K562 (cell line): Measurements from ENCODE around the gene TENT5A. TPM values are rescaled to one million over a fixed set of nuclear protein-coding genes. Genes with fewer than 3 reads are reported as not detected.

Source experiments
- ATAC-seq: fragments of 200-7000 bp; cut with Tn5 transposase; 3 replicates; pipeline ENCODE4 v1.9.1; 2020; ENCODE audit warnings: moderate library complexity
- BruUV-seq: library from RNA; stranded (reverse); fragments of 400-500 nt; replicated peaks from 2 replicates; lab custom pipeline; 2021; lab: Mats Ljungman, UMichigan
- CTCF ChIA-PET: fragments of 300-600 bp; formaldehyde crosslinking; extraction: SDS; loops from one replicate; lab custom pipeline; 2021; ENCODE audit warnings: low intra/inter-chr PET ratio; lab: Yijun Ruan, JAX
- POLR2A ChIA-PET: fragments of 300-600, 350-650 bp; sonication (Branson Sonifier 250); formaldehyde crosslinking; extraction: SDS; loops from one replicate; lab custom pipeline; 2021; ENCODE audit warnings: antibody characterized with exemption, inconsistent platforms; lab: Yijun Ruan, JAX
- DNase-seq, 4 experiments: peaks; one replicate each; pipeline versions ENCODE4 v3.0.0 to v3.0.0-alpha.2; 2011 to 2018; ENCODE audit warnings: low spot score in 3 of 4, mixed read lengths in 3 of 4; ENCODE audit errors: extremely low read depth in 1 of 4
- FAIRE-seq: peaks from 2 replicates; lab custom pipeline; 2011; peaks lifted over from hg19 to GRCh38; lab: Jason Lieb, UNC
- H2AFZ ChIP-seq: 2 replicates; pipeline ENCODE4 v1.6.0; 2011; ENCODE audit warnings: low read depth, low read length, control low read depth, inconsistent platforms
- H3K27ac ChIP-seq: fragments of 200-600 bp; 3 replicates; pipeline ENCODE4 v1.8.0; 2011; ENCODE audit warnings: low read depth, mild to moderate bottlenecking, control low read depth, inconsistent platforms, low read length, moderate library complexity, mixed read lengths; ENCODE audit errors: extremely low read depth
- H3K27me3 ChIP-seq, 2 experiments: fragments of 300-600 bp in 1 of 2; 2 replicates in 1 of 2; 3 replicates in 1 of 2; pipeline versions ENCODE4 v1.6.0 to v1.8.0; 2011; ENCODE audit warnings: inconsistent platforms in 2 of 2, low read length in 2 of 2, mild to moderate bottlenecking in 1 of 2, mixed read lengths in 1 of 2, moderate library complexity in 1 of 2; ENCODE audit not compliant: control insufficient read depth in 2 of 2, insufficient read depth in 2 of 2
- H3K36me3 ChIP-seq: fragments of 300-600 bp; 3 replicates; pipeline ENCODE4 v1.8.0; 2011; ENCODE audit warnings: mild to moderate bottlenecking, low read length, inconsistent platforms; ENCODE audit not compliant: control insufficient read depth, insufficient read depth
- H3K4me1 ChIP-seq, 2 experiments: fragments of 200-600 bp in 1 of 2; replicated peaks in 1 of 2; 2 replicates in 1 of 2; 3 replicates in 1 of 2; pipeline versions ENCODE4 v1.5.1 to v1.8.0; 2011; ENCODE audit warnings: inconsistent platforms in 2 of 2, low read length in 2 of 2, mild to moderate bottlenecking in 1 of 2, mixed read lengths in 1 of 2, moderate library complexity in 1 of 2; ENCODE audit not compliant: control insufficient read depth in 2 of 2, insufficient read depth in 2 of 2
- H3K4me2 ChIP-seq: 2 replicates; pipeline ENCODE4 v1.6.1; 2011; ENCODE audit warnings: low read length, control low read depth, inconsistent platforms, mixed read lengths; ENCODE audit not compliant: insufficient read depth
- H3K4me3 ChIP-seq: fragments of 200-600 bp; sonication (generic), shearing (Covaris generic); 2 replicates; pipeline ENCODE4 v1.5.1; 2016; ENCODE audit warnings: control low read depth, inconsistent platforms
- H3K79me2 ChIP-seq: fragments of 200-600 bp; 3 replicates; pipeline ENCODE4 v1.8.0; 2011; ENCODE audit warnings: low read length, inconsistent platforms; ENCODE audit not compliant: control insufficient read depth, insufficient read depth
- H3K9ac ChIP-seq, 2 experiments: 2 replicates each; pipeline versions ENCODE4 v1.6.0 to v1.6.1; 2011; ENCODE audit warnings: low read depth in 2 of 2, low read length in 2 of 2, control low read depth in 1 of 2, inconsistent platforms in 1 of 2, mild to moderate bottlenecking in 1 of 2, mixed read lengths in 1 of 2; ENCODE audit not compliant: insufficient read depth in 1 of 2
- H3K9me1 ChIP-seq: one replicate; pipeline ENCODE4 v1.6.0; 2011; ENCODE audit warnings: inconsistent platforms, mild to moderate bottlenecking, low read length, moderate library complexity; ENCODE audit not compliant: control insufficient read depth, insufficient read depth
- H3K9me3 ChIP-seq: replicated peaks from 2 replicates; pipeline ENCODE4 v1.5.1; 2011; ENCODE audit warnings: low read depth, low read length, inconsistent platforms; ENCODE audit not compliant: control insufficient read depth, insufficient read depth
- H4K20me1 ChIP-seq: replicated peaks from 2 replicates; pipeline ENCODE4 v1.6.1; 2011; ENCODE audit warnings: low read length, inconsistent platforms, mixed read lengths; ENCODE audit not compliant: control insufficient read depth, insufficient read depth
- IFI16 ChIP-seq: fragments of 250-450 bp; sonication (Bioruptor Pico); IDR thresholded peaks from 2 replicates; pipeline ENCODE4 v2.1.2; 2022; ENCODE audit warnings: mild to moderate bottlenecking, inconsistent platforms
- NFE2L1 ChIP-seq: fragments of 450-650 bp; IDR thresholded peaks from 2 replicates; pipeline ENCODE4 v1.6.1; 2016; ENCODE audit warnings: missing genetic modification characterization, low read depth, mild to moderate bottlenecking, missing compliant biosample characterization, moderate library complexity, borderline replicate concordance
- NR4A1 ChIP-seq, 2 experiments: fragments of 250-450 bp in 1 of 2; fragments of 450-650 bp in 1 of 2; sonication (Bioruptor Pico) in 1 of 2; IDR thresholded peaks; 2 replicates each; pipeline versions ENCODE4 v1.4.0 to v1.6.1; 2016 to 2020; ENCODE audit warnings: mild to moderate bottlenecking in 2 of 2, missing compliant biosample characterization in 1 of 2, missing genetic modification characterization in 1 of 2, moderate library complexity in 1 of 2
- SMARCE1 ChIP-seq: fragments of 450-650 bp; IDR thresholded peaks from 2 replicates; pipeline ENCODE4 v1.7.1; 2016; ENCODE audit warnings: mild to moderate bottlenecking
- SNIP1 ChIP-seq: fragments of 450-650 bp; IDR thresholded peaks from 2 replicates; pipeline ENCODE4 v1.7.1; 2017; ENCODE audit warnings: low read depth, mild to moderate bottlenecking
- ZNF165 ChIP-seq: fragments of 250-450 bp; sonication (Bioruptor Pico); IDR thresholded peaks from 2 replicates; pipeline ENCODE4 v1.4.0; 2020; ENCODE audit warnings: borderline replicate concordance
- WGBS: fragments of 100-300 bp; shearing (Covaris generic); methylation state at CpG from one replicate; pipeline ENCODE4 v1.1.6; 2016; ENCODE audit warnings: low coverage, mixed read lengths; ENCODE audit not compliant: insufficient coverage; ENCODE audit errors: missing lambda C conversion rate; 5-methylcytosine and 5-hydroxymethylcytosine counted together
- in situ Hi-C: fragments of 300-500 bp; cut with MboI; formaldehyde crosslinking; loops from 4 replicates; pipeline ENCODE4 v1.15.0; 2018; ENCODE audit warnings: inconsistent platforms, mixed read lengths
- intact Hi-C: fragments of 100-400 bp; cut with micrococcal nuclease; formaldehyde crosslinking; loops from 2 replicates; pipeline ENCODE4 v1.14.2; 2022
- polyA plus RNA-seq, 8 experiments: library from polyadenylated mRNA; depleted of rRNA in 4 of 8; stranded (reverse) in 5 of 8; unstranded in 3 of 8; fragments of >200 nt; fragmentation: Nextera tagmentation in 2 of 8; fragmentation: Illumina TruSeq in 1 of 8; extraction: Ambion mirVana in 2 of 8; extraction: Trizol in 1 of 8; gene quantifications; 2 replicates each; pipeline versions ENCODE4 v1.2.1 to v1.2.3, GENCODE V29; 2011 to 2014; ENCODE audit warnings: inconsistent platforms in 1 of 8, missing spikeins in 1 of 8
- total RNA-seq, 7 experiments: library from RNA; depleted of rRNA in 6 of 7; stranded (reverse); fragments of >200 nt in 6 of 7; fragmentation: Illumina TruSeq in 2 of 7; extraction: Trizol in 2 of 7; gene quantifications; 2 replicates each; pipeline versions ENCODE4 v1.2.1 to v1.2.3, GENCODE V29; 2011 to 2021; ENCODE audit warnings: low replicate concordance in 1 of 7
- TF ChIP-seq, protein P1 (sequence below), 2 experiments: fragments of 450-650 bp in 1 of 2; sonication (generic) in 1 of 2; formaldehyde crosslinking in 1 of 2; IDR thresholded peaks in 1 of 2; conservative IDR thresholded peaks in 1 of 2; 2 replicates each; pipeline versions ENCODE4 v1.6.1 to v1.8.1; 2016 to 2023; ENCODE audit warnings: mild to moderate bottlenecking in 2 of 2, moderate library complexity in 2 of 2, inconsistent platforms in 1 of 2, missing genetic modification reagents in 1 of 2

TENT5A gene
- total and polyA plus RNA-seq, 9 of the 15 experiments (the other 6 are each of a cell fraction or from before 2014, with no cell fraction given), result 0.77 to 2.3 (median 1.3) TPM

DNA sequence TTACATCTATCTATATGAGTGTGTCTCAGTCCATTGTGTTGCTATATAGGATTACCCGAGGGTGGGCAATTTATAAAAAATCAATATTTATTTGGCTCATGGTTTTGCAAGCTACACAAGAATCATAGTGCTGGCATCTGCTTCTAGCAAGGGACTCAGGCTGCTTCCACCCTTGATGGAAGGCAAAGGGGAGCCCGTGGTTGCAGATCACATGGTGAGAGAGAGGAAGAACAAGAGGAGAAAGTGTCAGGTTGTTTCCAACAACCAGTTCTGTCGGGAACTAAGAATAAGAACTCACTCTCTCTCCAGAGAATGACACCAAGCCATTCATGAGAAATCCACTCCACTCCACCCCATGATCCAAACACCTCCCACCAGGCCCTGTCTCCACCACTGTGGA is 48.2 kb upstream of the TENT5A start (continued):
- TF ChIP-seq NR4A1 (CRISPR knock-in tag; IDR thresholded peaks at IDR 0.05), result no peak
- no peak for TF ChIP-seq NR4A1 (tag; IDR thresholded peaks at IDR 0.05)
- TF ChIP-seq, protein P1, sequence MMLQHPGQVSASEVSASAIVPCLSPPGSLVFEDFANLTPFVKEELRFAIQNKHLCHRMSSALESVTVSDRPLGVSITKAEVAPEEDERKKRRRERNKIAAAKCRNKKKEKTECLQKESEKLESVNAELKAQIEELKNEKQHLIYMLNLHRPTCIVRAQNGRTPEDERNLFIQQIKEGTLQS (IDR thresholded peaks at IDR 0.05), result no peak
- TF ChIP-seq, protein P1 (CRISPR knock-in tag; conservative IDR thresholded peaks at IDR 0.05), result no peak
- no peak for TF ChIP-seq SNIP1
- no peak for TF ChIP-seq NFE2L1 (tag)

DNA sequence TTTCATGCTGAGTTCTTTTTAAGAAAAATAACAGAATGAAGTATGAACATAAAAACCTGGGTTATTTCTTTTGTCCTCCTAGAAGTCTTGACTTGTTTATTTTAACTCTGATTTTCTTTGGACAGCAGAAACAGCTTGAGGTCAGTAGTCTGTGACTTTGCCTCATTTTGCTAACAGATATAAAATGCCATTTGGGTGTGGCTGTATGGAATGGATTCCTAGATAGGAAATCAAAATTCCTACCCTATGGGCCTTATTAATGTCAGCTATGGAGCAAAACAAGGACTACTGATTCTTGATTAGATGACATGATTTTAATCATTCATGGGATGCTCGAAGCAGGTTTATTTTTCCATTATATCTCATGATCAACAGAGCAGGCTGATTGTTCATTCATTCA is 46.8 kb upstream of the TENT5A start:
- ATAC-seq, result no peak
- ChIA-PET POLR2A (no interaction called here), CTCF (no interaction called here)
- H2AFZ ChIP-seq, result no peak overlapping the region
- H3K27me3 ChIP-seq, result no peaks in the 10 kb centered on the region
- no peak overlapping the region for H3K9ac ChIP-seq
- H3K9me1 ChIP-seq, result no peaks in the 10 kb centered on the region
- no peaks in the 10 kb centered on the region for H4K20me1 ChIP-seq
- no peaks in the 10 kb centered on the region for H3K4me1 ChIP-seq
- intact Hi-C loops, result no loop called here
- no peak overlapping the region for H3K4me3 ChIP-seq
- no peak overlapping the region for H3K4me2 ChIP-seq
- H3K9me3 ChIP-seq, result no peaks in the 10 kb centered on the region
- TF ChIP-seq ZNF165 (CRISPR knock-in tag), result no peak
- TF ChIP-seq IFI16, result no peak
- TF ChIP-seq SMARCE1, result no peak
- no peak for FAIRE-seq
- DNase-seq, result no peak
- WGBS, result 0% methylated on average over 1 of the region's 1 CpG
- no peaks in the 10 kb centered on the region for H3K79me2 ChIP-seq
- no peak overlapping the region for H3K27ac ChIP-seq
- no TSS peak for BruUV-seq
- in situ Hi-C loops, result no loop called here
- H3K36me3 ChIP-seq, result no peaks in the 10 kb centered on the region
